ENCODE measurements around the gene RAB14. TPM values are rescaled to one million over a fixed set of nuclear protein-coding genes. Genes with fewer than 3 reads are reported as not detected.
A peak's percentile ranks its signal among the peaks of the same experiment; 100 is the strongest.

Gene RAB14
- total RNA-seq, 2 donors from 2014 or later, result 13.5 to 21.8 TPM

DNA sequence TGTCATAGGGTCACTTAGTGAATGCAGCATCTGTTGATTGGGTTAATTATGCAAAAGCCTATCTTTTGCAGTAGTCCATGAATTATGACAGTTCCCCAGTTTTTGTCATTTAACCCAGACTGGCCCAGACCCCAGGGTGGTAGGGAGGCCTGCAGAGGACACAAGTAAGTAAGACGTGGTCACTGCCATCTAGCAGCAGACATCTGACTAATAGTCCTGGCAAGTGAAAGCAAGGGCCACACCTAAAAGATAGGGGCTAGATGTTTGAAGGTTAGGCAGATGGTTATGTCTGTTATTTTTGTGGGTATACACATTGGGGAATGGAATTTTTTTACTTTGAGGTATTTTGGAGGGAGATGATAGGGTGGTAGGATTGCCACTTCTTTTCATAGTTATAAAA lies 48.0 kb downstream of the RAB14 start:
- no peak overlapping the region for H3K27ac ChIP-seq
- DNase-seq (no peak), ATAC-seq (no peak)
- TF ChIP-seq POLR2A (IDR thresholded peaks at IDR 0.05), result no peak
- TF ChIP-seq, protein P1, sequence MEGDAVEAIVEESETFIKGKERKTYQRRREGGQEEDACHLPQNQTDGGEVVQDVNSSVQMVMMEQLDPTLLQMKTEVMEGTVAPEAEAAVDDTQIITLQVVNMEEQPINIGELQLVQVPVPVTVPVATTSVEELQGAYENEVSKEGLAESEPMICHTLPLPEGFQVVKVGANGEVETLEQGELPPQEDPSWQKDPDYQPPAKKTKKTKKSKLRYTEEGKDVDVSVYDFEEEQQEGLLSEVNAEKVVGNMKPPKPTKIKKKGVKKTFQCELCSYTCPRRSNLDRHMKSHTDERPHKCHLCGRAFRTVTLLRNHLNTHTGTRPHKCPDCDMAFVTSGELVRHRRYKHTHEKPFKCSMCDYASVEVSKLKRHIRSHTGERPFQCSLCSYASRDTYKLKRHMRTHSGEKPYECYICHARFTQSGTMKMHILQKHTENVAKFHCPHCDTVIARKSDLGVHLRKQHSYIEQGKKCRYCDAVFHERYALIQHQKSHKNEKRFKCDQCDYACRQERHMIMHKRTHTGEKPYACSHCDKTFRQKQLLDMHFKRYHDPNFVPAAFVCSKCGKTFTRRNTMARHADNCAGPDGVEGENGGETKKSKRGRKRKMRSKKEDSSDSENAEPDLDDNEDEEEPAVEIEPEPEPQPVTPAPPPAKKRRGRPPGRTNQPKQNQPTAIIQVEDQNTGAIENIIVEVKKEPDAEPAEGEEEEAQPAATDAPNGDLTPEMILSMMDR (IDR thresholded peaks at IDR 0.05), result no peak
- intact Hi-C loops (cut with DNase I), result no loop called here
- no peak overlapping the region for H3K4me3 ChIP-seq
- no peaks in the 10 kb centered on the region for H3K4me1 ChIP-seq
- WGBS, 2 donors, result 71 to 85% methylated on average over 1 of the region's 1 CpG
- H3K27me3 ChIP-seq, result no peaks in the 10 kb centered on the region
- peaks cover 0 to 11% of the 10 kb centered on the region in 2 donors for H3K36me3 ChIP-seq (replicated peaks in 1 of 2; ENCODE audit: insufficient read depth in 1 of 2, low read depth in 2 of 2)
- H3K9me3 ChIP-seq, result no peaks in the 10 kb centered on the region

DNA sequence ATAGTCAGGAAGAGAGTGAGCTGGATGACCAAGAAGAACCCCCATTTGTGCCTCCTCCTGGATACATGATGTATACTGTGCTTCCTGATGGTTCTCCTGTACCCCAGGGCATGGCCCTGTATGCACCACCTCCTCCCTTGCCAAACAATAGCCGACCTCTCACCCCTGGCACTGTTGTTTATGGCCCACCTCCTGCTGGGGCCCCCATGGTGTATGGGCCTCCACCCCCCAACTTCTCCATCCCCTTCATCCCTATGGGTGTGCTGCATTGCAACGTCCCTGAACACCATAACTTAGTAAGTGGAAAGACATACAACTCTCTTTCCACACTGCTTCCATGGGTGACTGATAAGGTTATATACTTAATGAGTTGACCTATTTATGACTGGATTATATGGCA lies 51.5 kb downstream of the RAB14 start:
- Histone ChIP-seq H3K27ac (no peak overlapping the region), H3K4me1 (no peaks in the 10 kb centered on the region), H3K36me3 (replicated peaks in 1 of 2; ENCODE audit: insufficient read depth in 1 of 2, low read depth in 2 of 2) (peaks cover 0 to 8% of the 10 kb centered on the region in 2 donors)

DNA sequence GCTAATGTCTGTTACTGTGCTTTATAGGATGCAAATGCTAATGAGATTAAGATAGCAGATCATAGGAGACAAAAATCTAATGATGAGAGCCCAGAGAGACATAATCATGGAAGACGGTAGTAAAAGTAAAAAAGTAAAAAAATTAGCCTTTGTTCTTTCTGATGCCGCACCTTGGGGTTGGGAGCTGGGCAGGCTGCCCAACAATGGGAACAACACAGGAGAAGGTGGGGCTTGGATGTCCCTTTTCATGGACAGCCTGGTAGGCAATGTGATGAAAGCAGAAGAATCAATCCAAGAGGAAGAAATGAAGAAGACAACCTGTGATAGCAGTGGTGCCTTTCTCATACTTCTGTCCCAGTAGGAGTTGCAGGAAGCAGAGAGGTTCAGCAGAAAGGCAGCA lies 57.2 kb downstream of the RAB14 start:
- WGBS, 2 donors, result 62 to 73% methylated on average over 2 of the region's 2 CpGs
- intact Hi-C loops (cut with DNase I), result no loop called here
- Histone ChIP-seq H3K4me1 (no peaks in the 10 kb centered on the region), H3K27ac (no peak overlapping the region), H3K9me3 (no peaks in the 10 kb centered on the region), H3K27me3 (no peaks in the 10 kb centered on the region), H3K36me3 (replicated peaks in 1 of 2; ENCODE audit: insufficient read depth in 1 of 2, low read depth in 2 of 2) (peaks cover 0 to 20% of the 10 kb centered on the region in 2 donors), H3K4me3 (no peak overlapping the region)
- ATAC-seq (no peak), DNase-seq (no peak)
- TF ChIP-seq, protein P1 (IDR thresholded peaks at IDR 0.05), result no peak
- TF ChIP-seq POLR2A (IDR thresholded peaks at IDR 0.05), result no peak

More for the DNA sequence above, 51.5 kb downstream of the RAB14 start:
- intact Hi-C loops (cut with DNase I), result no loop called here
- no peak overlapping the region for H3K4me3 ChIP-seq
- DNase-seq (no peak), ATAC-seq (no peak)
- no peak for TF ChIP-seq POLR2A (IDR thresholded peaks at IDR 0.05)
- TF ChIP-seq, protein P1 (IDR thresholded peaks at IDR 0.05), result no peak
- WGBS, 2 donors, result 55 to 58% methylated on average over 2 of the region's 2 CpGs
- no peaks in the 10 kb centered on the region for H3K27me3 ChIP-seq
- H3K9me3 ChIP-seq, result no peaks in the 10 kb centered on the region

DNA sequence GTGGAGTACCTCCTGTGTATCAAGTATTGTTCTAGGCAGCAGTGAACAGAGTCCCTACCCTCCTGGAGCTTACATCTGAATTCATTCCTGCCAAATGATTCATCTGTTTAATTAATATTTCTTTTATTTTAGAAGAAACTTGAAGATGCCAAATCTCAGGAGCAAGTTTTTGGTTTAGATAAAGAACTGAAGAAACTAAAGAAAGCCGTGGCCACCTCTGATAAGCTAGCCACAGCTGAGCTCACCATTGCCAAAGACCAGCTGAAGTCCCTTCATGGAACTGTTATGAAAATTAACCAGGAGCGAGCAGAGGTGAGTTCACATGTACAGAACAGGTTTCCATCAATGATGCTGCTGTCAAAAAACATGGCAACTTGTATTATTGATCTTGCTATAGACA lies 57.9 kb downstream of the RAB14 start:
- WGBS, 2 donors, result 91 to 94% methylated on average over 2 of the region's 2 CpGs
- Histone ChIP-seq H3K4me1 (no peaks in the 10 kb centered on the region), H3K9me3 (no peaks in the 10 kb centered on the region), H3K4me3 (no peak overlapping the region), H3K27me3 (no peaks in the 10 kb centered on the region), H3K27ac (no peak overlapping the region), H3K36me3 (replicated peaks in 1 of 2; ENCODE audit: insufficient read depth in 1 of 2, low read depth in 2 of 2) (peaks cover 0 to 18% of the 10 kb centered on the region in 2 donors)
- intact Hi-C loops (cut with DNase I), result no loop called here
- ATAC-seq (no peak), DNase-seq (no peak)
- TF ChIP-seq, protein P1 (IDR thresholded peaks at IDR 0.05), result no peak
- no peak for TF ChIP-seq POLR2A (IDR thresholded peaks at IDR 0.05)

DNA sequence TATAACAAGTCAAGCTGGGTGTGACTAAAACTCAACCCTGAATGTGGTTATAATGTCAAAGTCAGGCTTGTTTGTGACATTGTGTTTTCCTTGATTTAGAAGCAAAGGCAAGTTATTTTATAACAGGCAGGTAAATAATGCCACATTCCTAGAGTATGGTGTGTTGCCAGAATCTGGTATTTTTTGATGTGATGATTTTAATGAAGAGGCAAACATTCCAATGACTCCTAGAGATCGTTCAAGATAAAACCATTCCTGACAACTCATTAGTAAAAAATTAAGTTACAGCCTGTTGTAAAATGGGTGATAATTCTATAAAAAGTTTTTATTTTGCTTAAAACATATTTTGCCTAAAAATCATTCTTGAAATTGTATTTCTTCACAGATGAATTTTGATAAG lies 60.0 kb downstream of the RAB14 start:
- TF ChIP-seq, protein P1 (IDR thresholded peaks at IDR 0.05), result no peak
- no peak for TF ChIP-seq POLR2A (IDR thresholded peaks at IDR 0.05)
- Histone ChIP-seq H3K27ac (peak overlapping the region in 2 of 4 donors; percentile 26 to 47), H3K9me3 (no peaks in the 10 kb centered on the region), H3K27me3 (no peaks in the 10 kb centered on the region), H3K36me3 (replicated peaks in 1 of 2; ENCODE audit: insufficient read depth in 1 of 2, low read depth in 2 of 2) (peaks cover 0 to 14% of the 10 kb centered on the region in 2 donors), H3K4me3 (no peak overlapping the region), H3K4me1 (no peaks in the 10 kb centered on the region)
- intact Hi-C loops (cut with DNase I), result no loop called here
- ATAC-seq (peak; percentile 48), DNase-seq (no peak)
- 45 to 65% methylated on average over 1 of the region's 1 CpG for WGBS, 2 donors

All from body of pancreas (tissue), 4 donors.